ENCODE results near the gene GTF2H3.
A peak's percentile ranks its signal among the peaks of the same experiment; 100 is the strongest.

Gene GTF2H3

GRCh38 chr12:123659996-123660727, 26.5 kb downstream of the GTF2H3 start:
- TF ChIP-seq, protein P1, sequence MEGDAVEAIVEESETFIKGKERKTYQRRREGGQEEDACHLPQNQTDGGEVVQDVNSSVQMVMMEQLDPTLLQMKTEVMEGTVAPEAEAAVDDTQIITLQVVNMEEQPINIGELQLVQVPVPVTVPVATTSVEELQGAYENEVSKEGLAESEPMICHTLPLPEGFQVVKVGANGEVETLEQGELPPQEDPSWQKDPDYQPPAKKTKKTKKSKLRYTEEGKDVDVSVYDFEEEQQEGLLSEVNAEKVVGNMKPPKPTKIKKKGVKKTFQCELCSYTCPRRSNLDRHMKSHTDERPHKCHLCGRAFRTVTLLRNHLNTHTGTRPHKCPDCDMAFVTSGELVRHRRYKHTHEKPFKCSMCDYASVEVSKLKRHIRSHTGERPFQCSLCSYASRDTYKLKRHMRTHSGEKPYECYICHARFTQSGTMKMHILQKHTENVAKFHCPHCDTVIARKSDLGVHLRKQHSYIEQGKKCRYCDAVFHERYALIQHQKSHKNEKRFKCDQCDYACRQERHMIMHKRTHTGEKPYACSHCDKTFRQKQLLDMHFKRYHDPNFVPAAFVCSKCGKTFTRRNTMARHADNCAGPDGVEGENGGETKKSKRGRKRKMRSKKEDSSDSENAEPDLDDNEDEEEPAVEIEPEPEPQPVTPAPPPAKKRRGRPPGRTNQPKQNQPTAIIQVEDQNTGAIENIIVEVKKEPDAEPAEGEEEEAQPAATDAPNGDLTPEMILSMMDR (IDR thresholded peaks at IDR 0.05): no peak
- intact Hi-C loops (cut with DNase I; ENCODE audit: low total_unique reads): no loop called here
- no peak overlapping the region for H3K4me3 ChIP-seq
- no peaks in the 10 kb centered on the region for H3K4me1 ChIP-seq
- H3K27ac ChIP-seq: peak overlapping the region; percentile 18 to 33
- no peak for DNase-seq
- H3K27me3 ChIP-seq: no peaks in the 10 kb centered on the region
- H3K36me3 ChIP-seq: peaks cover 27 to 77% (median 32%) of the 10 kb centered on the region in 3 donors
- no peaks in the 10 kb centered on the region for H3K9me3 ChIP-seq

DNA sequence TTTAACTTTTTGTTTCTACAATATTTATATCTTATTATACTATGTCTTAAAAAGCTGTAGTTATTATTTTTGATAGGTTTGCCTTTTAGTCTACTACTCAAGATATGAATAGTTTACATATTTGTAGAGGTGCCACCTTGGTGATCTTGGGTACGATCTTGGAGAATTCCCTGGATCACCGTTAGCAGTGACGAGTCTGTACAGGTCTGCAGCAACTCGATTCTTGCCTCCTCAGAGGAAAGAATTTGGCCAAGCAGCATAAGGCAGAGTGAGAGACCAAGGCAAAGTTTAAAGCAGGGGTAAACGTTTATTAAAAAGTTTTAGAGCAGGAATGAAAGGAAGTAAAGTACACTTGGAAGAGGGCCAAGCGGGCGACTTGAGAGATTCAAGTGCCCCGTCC, 34.1 kb downstream of the GTF2H3 start:
- DNase-seq: no peak
- Histone ChIP-seq H3K9me3 (no peaks in the 10 kb centered on the region), H3K4me1 (peaks cover 0 to 17% (median 5%) of the 10 kb centered on the region in 4 donors), H3K4me3 (no peak overlapping the region), H3K27ac (no peak overlapping the region), H3K36me3 (peaks cover 0 to 13% (median 0%) of the 10 kb centered on the region in 3 donors), H3K27me3 (no peaks in the 10 kb centered on the region)
- intact Hi-C loops (cut with DNase I; ENCODE audit: low total_unique reads): no loop called here
- TF ChIP-seq, protein P1 (IDR thresholded peaks at IDR 0.05): no peak

- H3K27me3 ChIP-seq: no peaks in the 10 kb centered on the region
- TF ChIP-seq, protein P1 (IDR thresholded peaks at IDR 0.05): no peak
- peaks cover 3 to 27% (median 23%) of the 10 kb centered on the region in 3 donors for H3K36me3 ChIP-seq
- H3K4me1 ChIP-seq: peaks cover 0 to 19% (median 5%) of the 10 kb centered on the region in 4 donors
- no peaks in the 10 kb centered on the region for H3K9me3 ChIP-seq
- peak within 1 kb of the TSS; percentile 79 to 88 for H3K4me3 ChIP-seq
- intact Hi-C loops (cut with DNase I; ENCODE audit: low total_unique reads): no loop called here
- DNase-seq: peak; percentile 96
- H3K27ac ChIP-seq: peak within 1 kb of the TSS; percentile 63 to 70
Observed at GRCh38 chr12:123670882-123671728, 37.5 kb downstream of the GTF2H3 start, which contains the start of gene TCTN2. Gene TCTN2 (plus strand): TSS chr12:123671113. CDS start chr12:123671241, 128 bp downstream.

DNA sequence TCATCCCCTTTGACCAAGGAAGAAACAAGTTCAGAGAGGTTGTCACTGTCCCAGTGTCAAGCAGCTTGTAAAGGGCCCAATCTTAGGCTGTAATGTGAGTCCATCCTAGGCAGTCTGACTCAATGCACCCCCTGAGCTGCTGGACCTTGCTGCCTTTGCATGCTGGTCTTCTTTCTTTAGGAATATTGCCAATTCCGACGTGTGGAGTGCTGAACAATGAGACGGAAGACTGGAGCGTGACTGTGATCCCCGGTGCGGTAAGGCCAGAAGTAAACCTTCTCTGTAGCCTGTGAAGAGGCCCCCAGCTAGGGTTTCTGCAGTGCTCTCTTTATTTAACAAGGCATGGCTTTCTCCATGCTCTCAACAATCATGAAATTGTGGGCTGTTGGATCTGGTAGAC, 38.2 kb downstream of the GTF2H3 start:
- H3K27me3 ChIP-seq: no peaks in the 10 kb centered on the region
- no peak overlapping the region for H3K27ac ChIP-seq
- intact Hi-C loops (cut with DNase I; ENCODE audit: low total_unique reads): no loop called here
- peaks cover 3 to 31% (median 30%) of the 10 kb centered on the region in 3 donors for H3K36me3 ChIP-seq
- no peaks in the 10 kb centered on the region for H3K9me3 ChIP-seq
- peaks cover 0 to 19% (median 5%) of the 10 kb centered on the region in 4 donors for H3K4me1 ChIP-seq
- no peak for DNase-seq
- TF ChIP-seq, protein P1 (IDR thresholded peaks at IDR 0.05): no peak
- peak overlapping the region; percentile 79 to 88 for H3K4me3 ChIP-seq

DNA sequence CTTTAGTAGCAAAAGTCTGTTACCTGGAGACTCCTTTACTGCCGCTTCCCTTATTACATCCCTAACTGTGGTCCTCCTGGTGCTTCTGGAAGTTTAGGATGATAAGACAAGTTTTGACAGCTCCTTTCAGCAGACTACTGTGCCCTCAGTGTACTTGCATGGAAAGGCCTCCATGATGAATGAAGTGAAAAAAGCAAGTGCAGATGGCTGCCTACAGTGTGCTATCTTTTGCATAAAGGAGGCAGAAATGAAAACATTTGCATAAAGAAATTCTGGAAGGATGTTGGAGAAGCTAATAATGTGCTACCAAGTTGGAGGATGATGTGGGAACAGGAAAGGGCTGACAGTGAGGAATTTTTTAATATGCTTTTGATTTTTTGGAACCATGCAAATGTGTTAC, 41.8 kb downstream of the GTF2H3 start:
- TF ChIP-seq, protein P1 (IDR thresholded peaks at IDR 0.05): no peak
- no peaks in the 10 kb centered on the region for H3K27me3 ChIP-seq
- H3K36me3 ChIP-seq: peaks cover 3 to 62% (median 37%) of the 10 kb centered on the region in 3 donors
- H3K4me1 ChIP-seq: peaks cover 0 to 19% (median 5%) of the 10 kb centered on the region in 4 donors
- DNase-seq: no peak
- intact Hi-C loops (cut with DNase I; ENCODE audit: low total_unique reads): no loop called here
- no peak overlapping the region for H3K4me3 ChIP-seq
- no peak overlapping the region for H3K27ac ChIP-seq
- H3K9me3 ChIP-seq: no peaks in the 10 kb centered on the region

Data from tibial artery (tissue), 4 donors.